Tibial artery (tissue), 4 donors: ENCODE results near the gene OSGEPL1.
"Not testable (repeated sequence)": the region's sequence is repeated elsewhere in the genome, so short reads cannot be mapped to it uniquely, and the experiment has no call there.

Experiments used
- DNase-seq, 2 donors: peaks; one replicate each; pipeline ENCODE4 v3.0.0-alpha.2; 2019
- H3K27ac ChIP-seq, 2 donors: fragments of 200-600 bp; sonication (generic) in 1 of 2; 1 replicate in 1 of 2; 2 replicates in 1 of 2; pipeline ENCODE4 v1.5.1; 2018 to 2019; ENCODE audit warnings: mild to moderate bottlenecking in 1 of 2
- H3K27me3 ChIP-seq, 2 donors: fragments of 200-600 bp; sonication (generic) in 1 of 2; one replicate each; pipeline versions ENCODE4 v1.5.1 to v1.6.0; 2016 to 2019
- H3K36me3 ChIP-seq, 3 donors: fragments of 200-600 bp; sonication (generic) in 2 of 3; one replicate each; pipeline ENCODE4 v1.5.1; 2016 to 2019; ENCODE audit warnings: mild to moderate bottlenecking in 2 of 3
- H3K4me1 ChIP-seq, 4 donors: fragments of 200-600 bp; sonication (generic) in 2 of 4; 1 replicate in 3 of 4; 2 replicates in 1 of 4; pipeline ENCODE4 v1.5.1; 2016 to 2019
- H3K4me3 ChIP-seq, 2 donors: fragments of 200-600 bp; sonication (generic) in 1 of 2; 1 replicate in 1 of 2; 2 replicates in 1 of 2; pipeline ENCODE4 v1.5.1; 2018 to 2019; ENCODE audit warnings: mild to moderate bottlenecking in 2 of 2
- H3K9me3 ChIP-seq, 3 donors: fragments of 200-600 bp; sonication (generic) in 1 of 3; one replicate each; pipeline ENCODE4 v1.5.1; 2016 to 2019
- CTCF ChIP-seq, 2 experiments: fragments of 200-600 bp in 1 of 2; fragments of 450-650 bp in 1 of 2; IDR thresholded peaks; one replicate each; pipeline ENCODE4 v1.5.1; 2017 to 2019; ENCODE audit warnings: antibody characterized with exemption in 2 of 2, mild to moderate bottlenecking in 1 of 2, moderate library complexity in 1 of 2
- intact Hi-C: fragments of 100-400 bp; cut with DNase I; formaldehyde crosslinking; loops from one replicate; pipeline ENCODE4 v1.15.0; 2023; ENCODE audit warnings: low total_unique reads

The OSGEPL1 gene

GRCh38 chr2:189726849-189727248 is 35.7 kb downstream of the OSGEPL1 start:
- Histone ChIP-seq H3K9me3 (no peaks in the 10 kb centered on the region), H3K27ac (no peak overlapping the region), H3K27me3 (no peaks in the 10 kb centered on the region), H3K4me1 (no peaks in the 10 kb centered on the region), H3K4me3 (no peak overlapping the region), H3K36me3 (peaks cover 0 to 12% (median 4%) of the 10 kb centered on the region in 3 donors)
- no peak for DNase-seq
- no peak for TF ChIP-seq CTCF (IDR thresholded peaks at IDR 0.05)
- intact Hi-C loops, result no loop called here

DNA sequence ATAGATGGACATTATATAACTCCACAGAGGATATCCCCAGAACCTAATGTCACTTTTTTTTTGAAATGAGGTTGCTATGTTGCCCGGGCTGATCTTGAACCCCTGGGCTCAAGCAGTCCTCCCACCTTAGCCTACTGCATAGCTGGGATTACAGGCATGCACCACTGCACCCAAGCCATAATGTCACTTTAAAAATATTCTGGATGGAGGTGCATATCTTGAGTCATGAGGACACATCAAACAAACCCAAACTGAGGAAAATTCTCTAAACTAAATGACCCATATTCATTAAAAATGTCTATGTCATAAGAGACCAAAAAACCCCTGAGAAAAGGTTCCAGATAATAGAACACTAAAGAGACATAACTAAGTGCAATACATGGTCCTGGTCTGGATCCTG is 36.3 kb downstream of the OSGEPL1 start:
- DNase-seq, result no peak
- no peak overlapping the region for H3K27ac ChIP-seq
- TF ChIP-seq CTCF (IDR thresholded peaks at IDR 0.05), result no peak
- H3K9me3 ChIP-seq, result no peaks in the 10 kb centered on the region
- H3K36me3 ChIP-seq, result peaks cover 0 to 7% (median 4%) of the 10 kb centered on the region in 3 donors
- H3K27me3 ChIP-seq, result no peaks in the 10 kb centered on the region
- intact Hi-C loops, result no loop called here
- no peak overlapping the region for H3K4me3 ChIP-seq
- no peaks in the 10 kb centered on the region for H3K4me1 ChIP-seq

DNA sequence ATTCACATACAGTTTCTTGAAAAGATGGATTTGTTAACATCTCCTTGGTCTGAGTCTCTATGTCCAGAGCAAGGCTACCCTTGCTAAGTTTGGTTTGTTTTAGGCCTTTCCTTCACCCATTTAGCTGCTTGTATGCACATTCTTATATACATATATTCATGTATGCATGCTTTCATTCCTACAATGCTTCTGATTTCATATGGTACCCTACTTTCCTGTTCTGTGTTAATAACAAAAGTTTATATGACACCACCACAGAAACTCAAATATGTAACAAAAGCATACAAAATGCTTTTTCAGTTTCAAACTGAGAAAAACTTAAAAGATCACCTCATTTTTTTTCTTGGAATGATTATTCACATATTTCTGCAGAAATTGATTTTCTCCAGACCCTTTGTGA is 39.4 kb downstream of the OSGEPL1 start:
- no peaks in the 10 kb centered on the region for H3K27me3 ChIP-seq
- TF ChIP-seq CTCF (IDR thresholded peaks at IDR 0.05), result no peak
- intact Hi-C loops, result no loop called here

DNA sequence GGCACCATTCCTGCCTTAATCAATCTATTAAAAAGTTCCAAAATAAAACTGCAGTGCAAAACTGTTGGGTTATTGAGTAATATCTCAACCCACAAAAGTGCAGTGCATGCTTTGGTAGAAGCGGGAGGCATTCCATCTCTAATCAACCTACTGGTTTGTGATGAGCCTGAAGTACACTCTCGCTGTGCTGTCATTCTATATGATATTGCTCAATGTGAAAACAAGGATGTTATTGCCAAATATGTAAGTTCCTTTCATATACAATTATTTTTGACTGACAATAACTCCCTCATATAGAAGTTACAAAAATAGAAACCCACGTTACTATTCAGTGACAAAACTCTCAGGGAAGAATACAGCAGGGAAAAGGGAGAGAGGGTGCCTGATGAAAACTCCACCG is 43.0 kb downstream of the OSGEPL1 start:
- H3K27ac ChIP-seq, result no peak overlapping the region

More for the DNA sequence above, 39.4 kb downstream of the OSGEPL1 start:
- Histone ChIP-seq H3K27ac (no peak overlapping the region), H3K4me3 (no peak overlapping the region), H3K9me3 (no peaks in the 10 kb centered on the region), H3K4me1 (no peaks in the 10 kb centered on the region), H3K36me3 (peaks cover 0 to 3% (median 2%) of the 10 kb centered on the region in 3 donors)
- no peak for DNase-seq

DNA sequence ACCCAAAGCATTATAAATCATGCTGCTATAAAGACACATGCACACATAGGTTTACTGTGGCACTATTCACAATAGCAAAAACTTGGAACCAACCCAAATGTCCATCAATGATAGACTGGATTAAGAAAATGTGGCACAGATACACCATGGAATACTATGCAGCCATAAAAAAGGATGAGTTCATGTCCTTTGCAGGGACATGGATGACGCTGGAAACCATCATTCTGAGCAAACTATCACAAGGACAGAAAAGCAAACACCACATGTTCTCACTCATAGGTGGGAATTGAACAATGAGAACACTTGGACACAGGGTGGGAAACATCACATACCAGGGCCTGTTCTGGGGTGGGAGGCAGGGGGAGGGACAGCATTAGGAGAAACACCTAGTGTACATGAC is 45.0 kb downstream of the OSGEPL1 start:
- H3K4me1 ChIP-seq, DNase-seq, H3K36me3 ChIP-seq, H3K27me3 ChIP-seq, H3K4me3 ChIP-seq, H3K9me3 ChIP-seq, intact Hi-C loops, H3K27ac ChIP-seq: not testable (repeated sequence)

More for the DNA sequence above, 43.0 kb downstream of the OSGEPL1 start:
- DNase-seq, result no peak
- no peaks in the 10 kb centered on the region for H3K9me3 ChIP-seq
- no peaks in the 10 kb centered on the region for H3K4me1 ChIP-seq
- intact Hi-C loops, result no loop called here
- no peaks in the 10 kb centered on the region for H3K27me3 ChIP-seq
- H3K36me3 ChIP-seq, result peaks cover 0 to 3% (median 0%) of the 10 kb centered on the region in 3 donors
- no peak for TF ChIP-seq CTCF (IDR thresholded peaks at IDR 0.05)
- H3K4me3 ChIP-seq, result no peak overlapping the region

DNA sequence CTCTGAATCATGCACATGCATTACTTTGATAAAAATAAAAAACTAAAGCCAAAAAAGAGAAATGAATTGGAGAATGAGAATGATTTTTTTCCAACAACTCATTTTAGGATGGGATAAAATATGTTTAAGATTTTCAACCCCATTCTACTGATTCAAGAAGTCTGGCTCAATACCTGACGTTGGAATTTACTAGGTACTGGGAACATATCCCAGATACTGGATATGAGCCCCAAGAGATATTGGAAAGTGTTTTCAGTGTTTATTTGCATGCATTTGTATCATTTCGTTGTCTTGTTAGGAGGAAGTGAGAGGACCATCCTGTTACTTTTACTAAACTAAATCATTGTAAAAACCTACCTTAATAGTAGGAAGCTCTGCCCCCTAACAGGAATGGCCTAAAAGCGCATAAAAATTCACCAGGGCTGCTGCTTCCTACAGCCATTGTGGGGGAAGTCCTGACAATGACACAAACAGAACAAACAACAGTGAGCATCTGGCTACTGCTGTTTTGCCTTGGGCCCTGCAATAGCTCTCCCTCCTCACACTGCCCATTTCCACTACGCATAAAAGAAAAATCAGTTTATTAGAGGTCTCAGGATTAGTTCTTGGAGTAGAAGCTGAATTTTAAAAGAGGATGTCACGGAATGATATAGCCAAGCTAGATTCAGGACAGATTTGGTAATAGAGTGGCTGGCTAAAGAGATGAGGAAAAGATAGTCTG is 52.9 kb downstream of the OSGEPL1 start:
- Histone ChIP-seq H3K36me3 (peaks cover 8 to 21% (median 16%) of the 10 kb centered on the region in 3 donors), H3K4me3 (no peak overlapping the region), H3K9me3 (no peaks in the 10 kb centered on the region), H3K27me3 (no peaks in the 10 kb centered on the region), H3K4me1 (no peaks in the 10 kb centered on the region), H3K27ac (no peak overlapping the region)
- DNase-seq, result no peak
- intact Hi-C loops, result no loop called here
- no peak for TF ChIP-seq CTCF (IDR thresholded peaks at IDR 0.05)
